CD4-positive, alpha-beta T cell treated with Interleukin-21 for 1 hour (primary cell): ENCODE data around the gene ITPR2.
"Not testable (repeated sequence)": the region's sequence is repeated elsewhere in the genome, so short reads cannot be mapped to it uniquely, and the experiment has no call there.

Source experiments
- DNase-seq: peaks from one replicate; pipeline ENCODE4 v3.0.0-alpha.2; 2020

Gene ITPR2

DNA sequence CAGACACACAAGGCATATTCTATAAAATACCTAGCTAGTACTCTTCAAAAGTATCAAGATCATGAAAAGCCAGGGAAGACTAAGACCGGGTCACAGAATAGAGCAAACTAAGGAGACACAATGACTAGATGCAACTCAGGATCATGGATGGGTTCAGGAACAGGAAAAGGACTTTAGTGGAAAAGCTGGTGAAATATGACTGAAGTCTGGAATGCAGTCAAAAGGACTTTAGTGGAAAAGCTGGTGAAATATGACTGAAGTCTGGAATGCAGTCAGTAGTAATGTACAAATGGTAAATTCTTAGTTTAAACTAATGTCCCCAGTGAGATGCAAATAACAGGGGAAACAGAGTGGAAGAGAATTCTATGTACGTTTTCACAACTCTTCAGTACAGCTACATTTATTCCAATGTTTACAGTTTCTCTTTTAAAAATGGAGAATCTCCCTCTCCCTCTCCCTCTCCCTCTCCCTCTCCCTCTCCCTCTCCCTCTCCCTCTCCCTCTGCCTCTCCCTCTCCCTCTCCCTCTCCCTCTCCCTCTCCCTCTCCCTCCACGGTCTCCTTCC is 49.1 kb downstream of the ITPR2 start:
- not testable (repeated sequence) for DNase-seq

- DNase-seq, result no peak
Measured at GRCh38 chr12:26783131-26783526, 49.9 kb downstream of the ITPR2 start.

DNA sequence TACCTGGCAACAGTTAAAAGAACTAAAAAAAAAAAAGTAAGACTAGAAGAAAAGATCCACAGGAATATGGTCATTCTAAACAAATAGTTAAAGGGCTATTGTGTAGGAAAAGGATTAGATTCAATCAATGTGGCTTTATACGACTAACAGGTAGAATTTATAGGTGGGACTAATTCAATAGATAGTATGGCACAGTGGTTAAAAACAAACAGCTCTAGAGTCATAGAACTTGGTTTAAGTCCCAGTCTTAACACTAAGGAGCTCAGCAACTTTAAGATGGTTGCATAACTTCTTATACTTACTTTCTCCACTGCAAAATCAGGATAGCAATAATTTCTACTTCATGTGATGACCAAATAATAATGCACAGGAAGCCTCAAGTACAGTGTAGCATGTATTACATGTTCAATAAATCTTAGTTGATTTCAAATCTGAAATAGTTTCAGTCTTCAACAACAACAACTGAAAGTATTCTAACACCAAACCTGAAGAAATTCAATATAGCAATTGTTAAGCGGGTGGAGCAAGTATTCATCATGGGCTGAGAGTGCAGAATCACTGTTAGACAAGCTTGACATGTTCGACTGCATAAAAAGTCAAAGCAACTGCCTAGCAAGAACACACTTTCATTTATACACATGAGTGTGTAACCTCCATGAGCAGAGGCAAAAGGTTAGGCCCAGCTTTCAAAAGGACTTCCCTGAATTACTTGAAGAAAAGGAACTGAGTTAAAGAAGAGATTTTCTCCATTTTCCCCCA is 50.4 kb downstream of the ITPR2 start:
- DNase-seq, result no peak

DNA sequence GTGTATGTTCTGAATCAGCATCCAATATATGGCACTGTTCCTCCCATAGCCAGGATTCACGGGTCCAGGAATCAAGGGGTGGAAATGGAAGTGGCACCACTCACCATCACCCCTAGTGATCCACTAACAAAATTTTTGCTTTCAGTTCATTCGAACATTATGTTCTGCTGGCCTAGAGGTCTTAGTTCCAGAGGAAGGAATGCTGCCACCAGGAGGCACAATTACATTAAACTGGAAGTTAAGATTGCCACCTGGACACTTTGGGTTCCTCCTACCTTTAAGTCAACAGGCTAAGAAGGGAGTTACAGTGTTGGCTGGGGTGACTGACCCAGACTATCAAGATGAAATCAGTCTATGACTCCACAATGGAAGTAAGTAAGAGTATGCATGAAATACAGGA is 52.3 kb downstream of the ITPR2 start:
- DNase-seq, result not testable (repeated sequence)

GRCh38 chr12:26778173-26778775 is 54.7 kb downstream of the ITPR2 start:
- not testable (repeated sequence) for DNase-seq

DNA sequence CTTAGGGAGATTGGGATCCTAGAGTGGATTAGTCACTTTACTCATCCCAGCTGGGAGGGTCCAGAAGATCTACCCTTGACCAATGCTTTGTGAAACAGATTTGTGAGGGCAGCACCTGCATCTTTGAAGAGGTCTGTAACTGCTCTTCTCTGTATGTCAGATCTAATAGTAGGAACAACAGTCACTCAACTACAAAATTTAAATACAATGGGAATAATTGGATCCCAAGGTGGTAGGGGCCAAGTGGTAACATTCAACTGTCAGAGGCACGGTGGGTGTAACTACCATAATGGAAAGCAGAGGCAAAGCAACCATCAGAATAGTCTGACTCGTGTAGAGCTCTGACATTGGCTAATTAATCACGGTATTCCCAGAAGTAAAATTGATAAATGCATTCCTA is 55.8 kb downstream of the ITPR2 start:
- no peak for DNase-seq

GRCh38 chr12:26775991-26776390 is 57.0 kb downstream of the ITPR2 start:
- not testable (repeated sequence) for DNase-seq

- DNase-seq, result no peak
Measured at GRCh38 chr12:26773313-26774104, 59.5 kb downstream of the ITPR2 start.

- no peak for DNase-seq
Measured at GRCh38 chr12:26771861-26772260, 61.1 kb downstream of the ITPR2 start.

GRCh38 chr12:26770239-26771070 is 62.5 kb downstream of the ITPR2 start:
- no peak for DNase-seq

- DNase-seq, result no peak
Measured at GRCh38 chr12:26769611-26770010, 63.4 kb downstream of the ITPR2 start.

DNA sequence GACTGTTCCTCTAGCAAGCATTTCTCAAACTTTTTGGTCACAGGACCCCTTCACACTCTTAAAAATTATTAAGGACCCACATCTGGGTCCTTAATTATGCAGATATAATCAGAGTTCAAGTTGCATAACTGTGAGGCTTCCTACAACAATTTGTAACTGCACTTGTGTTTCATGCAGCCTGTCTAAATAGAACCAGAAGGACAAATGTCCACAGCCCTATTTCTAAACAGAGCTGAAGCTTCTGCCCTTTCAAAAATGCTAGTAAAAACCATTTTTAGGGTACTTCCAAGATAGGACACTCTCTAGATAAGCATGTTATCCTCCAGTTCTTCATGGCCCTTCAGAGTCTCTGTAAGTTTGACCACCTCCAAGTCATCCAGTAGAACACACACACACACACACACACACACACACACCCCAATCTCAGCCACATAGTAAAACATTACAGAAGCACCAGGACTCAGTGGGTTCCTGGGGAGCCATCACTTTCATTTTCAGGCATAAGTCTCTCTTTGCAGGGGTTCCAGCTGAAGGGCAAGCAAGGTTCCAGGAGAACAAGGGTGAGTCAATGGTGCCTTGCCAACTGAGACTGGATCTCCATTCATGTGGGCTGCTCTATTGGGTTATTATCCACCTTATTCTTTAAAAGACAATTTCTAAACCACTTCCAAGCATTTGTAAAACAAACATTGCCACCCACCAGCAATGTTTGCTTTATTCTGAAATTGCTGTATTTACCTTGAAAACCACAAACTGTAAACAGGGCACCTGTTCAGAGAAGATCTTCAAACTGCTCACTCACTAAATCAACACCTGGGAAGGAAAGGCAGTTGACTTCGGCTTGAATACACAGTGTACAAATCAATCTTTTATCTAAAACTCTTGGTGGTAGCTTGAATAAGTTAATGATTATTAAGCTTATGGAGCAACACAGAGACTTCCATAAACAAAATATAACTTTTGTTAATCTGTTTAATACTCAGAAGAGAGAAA is 64.1 kb downstream of the ITPR2 start:
- no peak for DNase-seq

DNA sequence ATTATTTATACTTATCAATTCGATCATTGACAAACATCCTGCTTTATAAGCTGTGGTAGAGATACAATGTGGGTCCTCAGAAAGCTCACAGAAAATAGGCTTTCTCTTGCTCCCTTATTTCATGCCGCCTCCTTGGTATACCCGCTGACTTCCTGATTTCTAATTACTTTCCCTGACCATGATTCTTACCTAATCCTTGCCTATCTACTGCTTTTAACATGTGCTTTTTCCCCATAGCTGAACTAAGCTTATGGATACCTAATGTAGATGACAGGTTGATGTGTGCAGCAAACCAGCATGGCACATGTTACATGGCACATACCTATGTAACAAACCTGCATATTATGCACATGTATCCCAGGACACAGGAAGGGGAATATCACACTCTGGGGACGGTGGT is 65.1 kb downstream of the ITPR2 start:
- DNase-seq, result no peak

GRCh38 chr12:26767116-26767515 is 65.9 kb downstream of the ITPR2 start:
- no peak for DNase-seq

DNA sequence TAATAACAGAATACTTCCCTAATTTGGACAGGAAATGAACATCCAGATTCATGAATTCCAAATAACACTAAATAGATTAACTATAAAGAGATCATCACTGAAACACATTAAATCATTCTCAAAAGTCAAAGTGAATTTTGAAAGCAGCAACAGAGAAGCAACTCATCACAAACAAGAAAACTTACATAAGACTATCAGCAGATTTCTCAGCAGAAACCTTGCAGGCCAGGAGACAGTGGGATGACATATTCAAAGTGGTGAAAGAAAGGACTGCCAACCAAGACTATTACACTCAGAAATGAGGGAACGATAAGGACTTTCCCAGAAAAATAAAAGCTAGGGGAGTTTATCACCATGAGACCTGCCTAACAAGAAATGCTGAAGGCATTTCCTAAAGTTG is 70.8 kb downstream of the ITPR2 start:
- no peak for DNase-seq

- no peak for DNase-seq
Measured at GRCh38 chr12:26761775-26762174, 71.2 kb downstream of the ITPR2 start.

- DNase-seq, result no peak
Measured at GRCh38 chr12:26760657-26761293, 72.2 kb downstream of the ITPR2 start.

GRCh38 chr12:26755362-26755761 is 77.6 kb downstream of the ITPR2 start:
- DNase-seq, result not testable (repeated sequence)

DNA sequence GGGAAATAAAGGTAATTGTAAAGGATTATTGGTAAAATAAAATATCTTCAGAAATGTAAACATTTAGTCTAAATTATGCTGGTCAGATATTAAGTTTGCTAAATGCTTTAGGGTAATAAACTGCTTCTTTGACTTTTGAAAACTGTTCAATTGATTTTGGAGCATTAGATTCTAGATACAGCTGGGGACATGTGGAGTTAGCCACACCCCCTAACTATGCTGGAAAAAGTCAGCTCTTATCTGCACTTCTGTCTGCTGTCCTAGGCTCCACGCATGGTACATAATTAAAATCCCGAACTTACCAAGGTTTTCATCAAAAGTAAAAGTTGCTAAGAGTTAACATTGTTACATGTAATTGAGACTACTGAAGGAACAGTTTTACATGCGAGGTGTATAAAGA is 78.8 kb downstream of the ITPR2 start:
- DNase-seq, result no peak

DNA sequence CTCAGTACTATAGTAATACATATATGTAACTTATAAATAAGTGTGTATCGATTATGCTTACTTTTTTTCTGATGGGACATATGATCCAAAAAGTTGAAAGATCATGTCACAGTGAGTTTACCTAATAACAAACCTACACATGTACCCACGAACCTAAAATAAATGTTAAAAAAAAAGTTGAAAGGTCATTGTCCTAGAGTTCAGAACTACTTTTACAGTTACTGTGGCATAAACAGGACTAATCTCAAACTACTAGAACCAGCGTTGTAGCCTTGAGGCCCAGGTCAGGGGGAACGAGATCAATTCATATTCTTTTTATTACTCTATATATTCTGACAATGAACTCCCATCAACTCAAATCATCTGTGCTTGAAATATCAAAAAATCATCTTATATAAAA is 81.8 kb downstream of the ITPR2 start:
- no peak for DNase-seq
